GM12878 (cell line): ENCODE results near the gene CD163L1.

Experiments used
- CHD2 ChIP-seq: IDR thresholded peaks from 2 replicates; pipeline ENCODE4 v1.6.1; 2011; ENCODE audit warnings: low read depth, low read length, improper control_type of control experiment, borderline replicate concordance
- CHD4 ChIP-seq: fragments of 200-600 bp; sonication (generic); IDR thresholded peaks from 2 replicates; pipeline ENCODE4 v1.6.1; 2016; ENCODE audit warnings: mild to moderate bottlenecking
- FOXM1 ChIP-seq: IDR thresholded peaks from 2 replicates; pipeline ENCODE4 v1.6.1; 2012; ENCODE audit warnings: low read depth, mild to moderate bottlenecking, inconsistent platforms, low read length, moderate library complexity
- MAX ChIP-seq: IDR thresholded peaks from 2 replicates; pipeline ENCODE4 v1.6.1; 2012; ENCODE audit warnings: low read depth, low read length, improper control_type of control experiment
- MEF2A ChIP-seq: IDR thresholded peaks from 2 replicates; pipeline ENCODE4 v1.6.1; 2011; ENCODE audit warnings: low read depth, mild to moderate bottlenecking, low read length, moderate library complexity; ENCODE audit not compliant: insufficient read depth
- PKNOX1 ChIP-seq: fragments of 450-650 bp; IDR thresholded peaks from 2 replicates; pipeline ENCODE4 v1.6.1; 2016; ENCODE audit warnings: mild to moderate bottlenecking
- ZNF687 ChIP-seq: fragments of 450-650 bp; IDR thresholded peaks from 2 replicates; pipeline ENCODE4 v1.6.1; 2017; ENCODE audit warnings: mild to moderate bottlenecking, moderate library complexity

- TF ChIP-seq PKNOX1 (no peak), MEF2A (no peak), CHD2 (no peak), ZNF687 (no peak), MAX (no peak), CHD4 (no peak), FOXM1 (no peak)
Measured at GRCh38 chr12:7399089-7399488, 44.9 kb downstream of the CD163L1 start.
